CD4-positive, alpha-beta T cell (primary cell): ENCODE measurements around the gene SIL1. TPM values are rescaled to one million over a fixed set of nuclear protein-coding genes. Genes with fewer than 3 reads are reported as not detected.

ENCODE experiments used
- ATAC-seq: fragments of 200-7000 bp; cut with Tn5 transposase; one replicate; pipeline ENCODE4 v1.10.0; 2022; ENCODE audit warnings: mild to moderate bottlenecking; ENCODE audit not compliant: poor library complexity
- CTCF ChIA-PET: fragments of 350-600 bp; sonication (Branson Sonifier 250); formaldehyde crosslinking; loops from one replicate; lab custom pipeline; 2021; ENCODE audit warnings: antibody characterized with exemption, inconsistent platforms; lab: Charles Lee
- POLR2A ChIA-PET: fragments of 350-600 bp; sonication (Branson Sonifier 250); formaldehyde crosslinking; loops from one replicate; lab custom pipeline; 2021; ENCODE audit warnings: antibody characterized with exemption, inconsistent platforms; lab: Charles Lee
- DNase-seq, 14 experiments: peaks; one replicate each; pipeline ENCODE4 v3.0.0-alpha.2; 2013 to 2020; ENCODE audit warnings: mixed read lengths in 2 of 14
- H3K27ac ChIP-seq, 2 donors: one replicate each; pipeline versions ENCODE4 v1.5.1 to v1.7.0; 2013; ENCODE audit warnings: low read length in 2 of 2, low read depth in 1 of 2, mild to moderate bottlenecking in 1 of 2
- H3K27me3 ChIP-seq, 2 experiments: 1 replicate in 1 of 2; 2 replicates in 1 of 2; pipeline versions ENCODE4 v1.6.1 to v1.7.0; 2013; ENCODE audit warnings: low read length in 2 of 2, control low read depth in 1 of 2, mild to moderate bottlenecking in 1 of 2, moderate library complexity in 1 of 2; ENCODE audit not compliant: insufficient read depth in 2 of 2, control insufficient read depth in 1 of 2
- H3K36me3 ChIP-seq: one replicate; pipeline ENCODE4 v1.6.1; 2013; ENCODE audit warnings: low read length, control low read depth; ENCODE audit not compliant: insufficient read depth
- H3K4me1 ChIP-seq: one replicate; pipeline ENCODE4 v1.6.1; 2013; ENCODE audit warnings: low read length, control low read depth; ENCODE audit not compliant: insufficient read depth
- H3K4me3 ChIP-seq: one replicate; pipeline ENCODE4 v1.5.1; 2013; ENCODE audit warnings: mild to moderate bottlenecking, low read length, moderate library complexity
- H3K9me3 ChIP-seq, 2 experiments: 1 replicate in 1 of 2; 2 replicates in 1 of 2; pipeline versions ENCODE4 v1.6.1 to v1.7.0; 2013; ENCODE audit warnings: low read length in 2 of 2, mild to moderate bottlenecking in 2 of 2, control low read depth in 1 of 2, moderate library complexity in 1 of 2; ENCODE audit not compliant: control insufficient read depth in 1 of 2, insufficient read depth in 1 of 2
- H3K27ac Mint-ChIP-seq: one replicate; pipeline ENCODE4 v1.8.0; 2020; ENCODE audit warnings: mixed read lengths
- H3K27me3 Mint-ChIP-seq: one replicate; pipeline ENCODE4 v1.8.0; 2021; ENCODE audit warnings: mixed read lengths
- H3K36me3 Mint-ChIP-seq: one replicate; pipeline ENCODE4 v1.8.0; 2021; ENCODE audit warnings: low read depth, mixed read lengths
- H3K4me1 Mint-ChIP-seq: one replicate; pipeline ENCODE4 v1.8.0; 2021; ENCODE audit warnings: low read depth, mixed read lengths
- H3K4me3 Mint-ChIP-seq: one replicate; pipeline ENCODE4 v1.8.0; 2020; ENCODE audit warnings: mild to moderate bottlenecking, mixed read lengths
- H3K9me3 Mint-ChIP-seq: one replicate; pipeline ENCODE4 v1.8.0; 2020; ENCODE audit warnings: mixed read lengths
- intact Hi-C, 2 experiments: fragments of 100-400 bp; cut with DNase I in 1 of 2; cut with micrococcal nuclease in 1 of 2; formaldehyde crosslinking; loops; one replicate each; pipeline versions ENCODE4 v1.15.1 to v1.9.0; 2023 to 2025; cut with DNase I, micrococcal nuclease
- total RNA-seq, 174 experiments: library from RNA in 2 of 174; stranded (reverse) in 2 of 174; gene quantifications; one replicate each; pipeline ENCODE4 v1.2.3 and lab custom pipeline; 2021 to 2026
- TF ChIP-seq, protein P1 (sequence below): fragments of 200-600 bp; IDR thresholded peaks from one replicate; pipeline ENCODE4 v1.8.0; 2022; ENCODE audit warnings: antibody characterized with exemption, mild to moderate bottlenecking

The SIL1 gene
- total RNA-seq, 2 experiments from 2014 or later = 5.6 to 9.2 TPM

DNA sequence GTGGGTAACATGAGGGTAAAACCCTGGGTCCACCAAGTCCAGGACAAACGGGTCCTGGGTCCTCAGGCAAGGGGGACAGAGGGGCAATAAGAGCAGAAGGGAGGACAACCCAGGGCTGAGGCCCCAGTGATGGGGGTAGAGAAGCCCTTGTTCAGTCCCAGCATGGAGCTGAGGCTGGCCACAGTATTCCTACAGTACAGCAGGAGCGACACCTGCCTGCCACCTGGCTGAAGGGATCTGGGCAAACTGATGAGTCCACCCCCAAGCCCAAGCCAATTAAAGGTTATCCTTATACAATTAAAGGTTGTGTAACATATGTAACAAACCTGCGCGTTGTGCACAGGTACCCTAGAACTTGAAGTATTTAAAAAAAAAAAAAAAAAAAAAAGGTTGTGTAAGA is 225.3 kb downstream of the SIL1 start:
- Histone ChIP-seq H3K4me3 (no peak overlapping the region), H3K4me1 (no peaks in the 10 kb centered on the region), H3K9me3 (no peaks in the 10 kb centered on the region), H3K27me3 (no peaks in the 10 kb centered on the region), H3K36me3 (no peaks in the 10 kb centered on the region), H3K27ac (no peak overlapping the region)
- Mint-ChIP-seq H3K4me1 (no peaks in the 10 kb centered on the region), H3K9me3 (no peaks in the 10 kb centered on the region), H3K4me3 (no peak overlapping the region), H3K36me3 (no peaks in the 10 kb centered on the region), H3K27me3 (no peaks in the 10 kb centered on the region), H3K27ac (no peak overlapping the region)
- TF ChIP-seq, protein P1, sequence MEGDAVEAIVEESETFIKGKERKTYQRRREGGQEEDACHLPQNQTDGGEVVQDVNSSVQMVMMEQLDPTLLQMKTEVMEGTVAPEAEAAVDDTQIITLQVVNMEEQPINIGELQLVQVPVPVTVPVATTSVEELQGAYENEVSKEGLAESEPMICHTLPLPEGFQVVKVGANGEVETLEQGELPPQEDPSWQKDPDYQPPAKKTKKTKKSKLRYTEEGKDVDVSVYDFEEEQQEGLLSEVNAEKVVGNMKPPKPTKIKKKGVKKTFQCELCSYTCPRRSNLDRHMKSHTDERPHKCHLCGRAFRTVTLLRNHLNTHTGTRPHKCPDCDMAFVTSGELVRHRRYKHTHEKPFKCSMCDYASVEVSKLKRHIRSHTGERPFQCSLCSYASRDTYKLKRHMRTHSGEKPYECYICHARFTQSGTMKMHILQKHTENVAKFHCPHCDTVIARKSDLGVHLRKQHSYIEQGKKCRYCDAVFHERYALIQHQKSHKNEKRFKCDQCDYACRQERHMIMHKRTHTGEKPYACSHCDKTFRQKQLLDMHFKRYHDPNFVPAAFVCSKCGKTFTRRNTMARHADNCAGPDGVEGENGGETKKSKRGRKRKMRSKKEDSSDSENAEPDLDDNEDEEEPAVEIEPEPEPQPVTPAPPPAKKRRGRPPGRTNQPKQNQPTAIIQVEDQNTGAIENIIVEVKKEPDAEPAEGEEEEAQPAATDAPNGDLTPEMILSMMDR = no peak
- ATAC-seq (no peak), DNase-seq (no peak)
- POLR2A ChIA-PET = no interaction called here
- intact Hi-C loops = no loop called here
- CTCF ChIA-PET = no interaction called here

DNA sequence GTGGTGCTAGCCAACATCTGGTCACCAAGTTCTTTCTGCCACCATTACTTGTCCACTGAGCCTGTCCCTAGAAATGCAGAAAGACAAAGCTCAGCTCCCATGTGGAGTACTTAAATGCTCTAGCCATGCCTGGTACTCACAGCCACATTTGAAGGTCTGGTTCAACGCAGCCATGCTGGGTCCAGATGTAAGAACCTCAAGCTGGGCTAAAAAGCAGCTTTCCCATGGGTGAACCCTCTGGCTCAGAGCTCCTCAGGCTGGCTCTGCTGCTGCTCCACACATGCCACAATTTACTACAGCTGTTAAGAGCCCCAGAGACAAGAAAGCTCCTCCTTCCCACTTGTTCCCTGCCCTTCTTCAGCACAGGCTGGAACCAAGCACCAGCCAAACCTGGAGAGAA is 225.9 kb downstream of the SIL1 start:
- TF ChIP-seq, protein P1 = no peak
- H3K27me3 Mint-ChIP-seq = no peaks in the 10 kb centered on the region
- ChIA-PET CTCF (no interaction called here), POLR2A (no interaction called here)
- ATAC-seq = no peak
- H3K36me3 Mint-ChIP-seq = no peaks in the 10 kb centered on the region
- no peak overlapping the region for H3K4me3 ChIP-seq
- H3K9me3 Mint-ChIP-seq = no peaks in the 10 kb centered on the region
- intact Hi-C loops = no loop called here
- H3K27ac ChIP-seq = no peak overlapping the region
- no peaks in the 10 kb centered on the region for H3K27me3 ChIP-seq
- H3K4me1 Mint-ChIP-seq = no peaks in the 10 kb centered on the region
- H3K9me3 ChIP-seq = no peaks in the 10 kb centered on the region
- no peak overlapping the region for H3K27ac Mint-ChIP-seq
- H3K4me3 Mint-ChIP-seq = no peak overlapping the region
- no peak for DNase-seq
- H3K4me1 ChIP-seq = no peaks in the 10 kb centered on the region
- H3K36me3 ChIP-seq = no peaks in the 10 kb centered on the region

DNA sequence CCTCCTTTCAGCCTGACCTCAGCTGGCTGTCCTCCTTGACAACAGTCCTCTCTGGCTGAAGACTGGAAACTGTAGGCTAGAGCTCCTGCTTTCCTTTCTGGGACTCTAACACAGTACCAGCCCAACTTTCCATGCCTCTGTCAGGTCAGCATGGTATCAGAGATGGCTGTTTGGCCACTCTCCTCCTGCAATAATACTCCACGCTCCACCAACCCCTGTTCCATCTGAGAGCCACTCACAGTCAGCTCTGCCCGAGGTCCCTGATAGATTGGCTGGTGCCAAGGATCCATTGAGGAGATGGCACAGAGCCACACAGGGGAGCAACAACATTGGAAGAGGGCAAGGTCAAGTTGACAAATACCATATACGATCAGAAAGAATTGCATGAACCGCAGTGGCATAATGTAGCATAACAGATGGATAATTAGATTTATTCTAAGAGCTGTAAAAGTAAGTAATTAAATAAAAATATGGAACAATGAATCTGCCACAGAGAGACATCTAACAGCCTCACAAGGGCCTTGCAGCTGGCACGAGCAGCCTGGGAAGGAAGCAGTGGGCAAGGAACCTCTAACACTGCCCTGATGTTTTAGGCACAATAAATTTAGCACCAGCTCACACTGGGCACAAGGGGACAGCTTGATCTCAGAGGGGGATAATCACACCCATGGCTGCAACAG is 228.7 kb downstream of the SIL1 start:
- no peaks in the 10 kb centered on the region for H3K36me3 ChIP-seq
- H3K27me3 ChIP-seq = no peaks in the 10 kb centered on the region
- Mint-ChIP-seq H3K4me3 (no peak overlapping the region), H3K36me3 (no peaks in the 10 kb centered on the region), H3K4me1 (no peaks in the 10 kb centered on the region), H3K27ac (no peak overlapping the region), H3K27me3 (no peaks in the 10 kb centered on the region), H3K9me3 (no peaks in the 10 kb centered on the region)
- ATAC-seq (no peak), DNase-seq (no peak)
- no peak overlapping the region for H3K4me3 ChIP-seq
- no peaks in the 10 kb centered on the region for H3K4me1 ChIP-seq
- no peak overlapping the region for H3K27ac ChIP-seq
- ChIA-PET POLR2A (no interaction called here), CTCF (no interaction called here)
- intact Hi-C loops = no loop called here
- TF ChIP-seq, protein P1 = no peak
- no peaks in the 10 kb centered on the region for H3K9me3 ChIP-seq
